Stomach (tissue), 4 donors: Measurements from ENCODE around the gene GRK3.

Experiments used
- CTCF ChIP-seq, 7 experiments: fragments of 450-650 bp in 4 of 7; fragments of 200-600 bp in 3 of 7; sonication (generic) in 3 of 7; IDR thresholded peaks; one replicate each; pipeline ENCODE4 v1.5.1; 2016 to 2019; ENCODE audit warnings: antibody characterized with exemption in 7 of 7, control low read depth in 2 of 7, mild to moderate bottlenecking in 1 of 7
- EP300 ChIP-seq: sonication (generic); formaldehyde crosslinking; IDR thresholded peaks from one replicate; pipeline ENCODE4 v1.6.1; 2017; ENCODE audit warnings: antibody characterized with exemption
- POLR2A ChIP-seq, 4 donors: fragments of 450-650 bp; IDR thresholded peaks; one replicate each; pipeline ENCODE4 v1.6.1; 2016; ENCODE audit warnings: antibody characterized with exemption in 4 of 4, control low read depth in 2 of 4, mild to moderate bottlenecking in 1 of 4, moderate library complexity in 1 of 4
- POLR2AphosphoS5 ChIP-seq, 3 donors: sonication (generic); formaldehyde crosslinking; IDR thresholded peaks; one replicate each; pipeline ENCODE4 v1.6.1; 2016; ENCODE audit warnings: antibody characterized with exemption in 3 of 3

GRCh38 chr22:25641650-25642049, 77.2 kb downstream of the GRK3 start:
- TF ChIP-seq CTCF (IDR thresholded peaks at IDR 0.05), result no peak
- TF ChIP-seq POLR2A (IDR thresholded peaks at IDR 0.05), result no peak
- no peak for TF ChIP-seq POLR2AphosphoS5 (IDR thresholded peaks at IDR 0.05)
- TF ChIP-seq EP300, result no peak
